GM11168 (cell line): ENCODE data around the gene SQSTM1.
"Not testable (repeated sequence)": the region's sequence is repeated elsewhere in the genome, so short reads cannot be mapped to it uniquely, and the experiment has no call there.

Experiments used
- in situ Hi-C: fragments of 300-500 bp; cut with MboI; formaldehyde crosslinking; loops from one replicate; pipeline ENCODE4 v1.12.0; 2022; ENCODE audit warnings: low sequenced_read_pairs; ENCODE audit not compliant: unreplicated experiment

SQSTM1 gene

DNA sequence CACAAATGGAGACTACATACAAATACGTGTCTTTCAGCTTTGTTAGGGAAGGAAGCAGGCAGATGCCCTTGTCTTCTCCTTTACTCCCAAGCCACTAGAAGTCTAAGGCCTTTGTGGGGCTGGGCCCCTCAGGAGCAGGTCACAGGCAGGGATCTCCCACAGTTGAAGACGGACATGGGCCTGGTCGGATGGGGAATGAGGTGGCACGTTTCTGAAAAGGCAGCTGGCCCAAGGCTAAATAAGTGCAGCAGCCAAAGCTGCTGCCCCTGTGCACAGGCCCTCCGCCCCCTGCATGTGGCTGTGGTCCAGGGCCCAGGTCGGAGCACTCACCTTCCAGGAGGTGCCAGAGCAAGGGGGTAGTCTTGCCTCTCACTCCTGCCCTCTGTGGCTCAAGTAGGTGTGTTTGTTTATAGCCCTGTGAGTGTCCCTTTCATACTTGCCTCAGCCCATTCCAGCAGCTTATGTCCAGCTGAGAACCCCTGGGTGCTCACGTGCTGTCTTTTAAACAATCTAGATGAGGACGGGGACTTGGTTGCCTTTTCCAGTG, 1.8 kb downstream of the SQSTM1 start:
- in situ Hi-C loops, result no loop called here

DNA sequence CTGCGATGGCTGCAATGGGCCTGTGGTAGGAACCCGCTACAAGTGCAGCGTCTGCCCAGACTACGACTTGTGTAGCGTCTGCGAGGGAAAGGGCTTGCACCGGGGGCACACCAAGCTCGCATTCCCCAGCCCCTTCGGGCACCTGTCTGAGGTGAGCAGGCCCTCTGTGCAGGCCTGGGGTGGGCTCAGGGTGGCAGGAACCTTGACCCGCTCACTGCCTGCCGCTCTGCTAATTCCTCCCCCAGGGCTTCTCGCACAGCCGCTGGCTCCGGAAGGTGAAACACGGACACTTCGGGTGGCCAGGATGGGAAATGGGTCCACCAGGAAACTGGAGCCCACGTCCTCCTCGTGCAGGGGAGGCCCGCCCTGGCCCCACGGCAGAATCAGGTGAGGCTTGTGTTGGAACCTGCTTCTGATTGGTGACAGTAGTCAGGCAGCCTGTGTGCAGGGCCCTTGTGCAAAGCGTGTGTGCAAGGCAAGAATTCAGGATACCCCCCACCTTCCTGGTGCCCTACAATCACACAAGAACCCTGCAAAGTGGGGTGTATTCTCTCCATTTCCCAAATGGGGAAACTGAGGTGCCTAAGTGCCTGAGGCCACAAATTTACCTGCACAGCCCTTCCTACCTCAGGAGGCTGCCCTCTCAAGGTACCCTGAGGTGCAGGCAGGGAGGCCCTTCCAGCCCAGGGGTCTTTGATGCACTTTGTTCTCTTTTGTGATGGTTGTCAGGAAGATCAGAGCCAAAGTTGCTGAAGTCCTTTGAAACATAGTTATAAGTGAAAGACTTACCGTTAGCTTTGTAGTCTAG, 3.4 kb downstream of the SQSTM1 start:
- in situ Hi-C loops, result no loop called here

DNA sequence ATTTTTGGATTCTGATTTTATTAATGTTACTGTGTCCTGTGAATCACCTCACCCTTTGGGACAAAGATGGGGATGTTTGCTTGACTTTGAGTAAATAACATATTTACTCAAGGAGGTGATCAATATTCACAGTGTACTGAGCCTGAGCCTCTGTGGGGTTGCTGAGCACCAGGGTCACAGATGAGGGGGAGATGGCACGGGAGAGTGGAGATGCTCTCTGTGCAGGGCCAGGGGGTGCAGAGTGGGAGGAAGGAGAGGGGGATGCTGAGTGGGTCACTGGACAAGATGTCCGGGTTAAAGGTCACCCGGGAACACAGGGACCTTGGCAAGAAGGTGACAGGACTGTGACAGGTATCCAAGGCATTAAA, 4.0 kb downstream of the SQSTM1 start:
- in situ Hi-C loops, result no loop called here

DNA sequence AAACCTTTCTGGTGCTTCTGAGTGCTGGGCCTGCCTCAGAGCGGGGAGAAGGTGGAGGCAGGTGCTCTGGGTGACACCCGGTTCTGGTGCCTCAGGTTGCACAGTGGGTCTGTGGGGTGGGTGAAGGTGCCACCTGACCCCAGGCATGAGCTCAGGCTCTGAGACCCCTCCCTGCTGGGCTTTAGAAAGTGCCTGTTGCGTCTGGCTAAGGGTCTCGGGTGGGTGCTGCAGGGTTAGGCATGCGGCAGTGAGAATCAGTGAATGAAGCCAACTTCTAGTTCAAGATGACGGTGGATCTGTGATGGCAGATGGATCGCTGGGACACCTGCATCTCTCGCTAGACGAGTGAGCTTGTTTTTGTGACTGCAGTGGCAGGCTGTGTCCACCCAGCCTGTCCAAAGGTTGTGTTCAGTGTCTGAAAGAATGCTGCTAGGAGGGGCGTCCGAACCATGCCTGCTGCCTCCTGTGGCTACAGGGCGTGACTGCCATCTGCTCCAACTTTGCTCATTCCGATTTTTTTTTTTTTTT, 5.0 kb downstream of the SQSTM1 start:
- in situ Hi-C loops, result no loop called here

GRCh38 chr5:179827680-179828079, 7.0 kb downstream of the SQSTM1 start:
- in situ Hi-C loops, result no loop called here

GRCh38 chr5:179828756-179829421, 8.2 kb downstream of the SQSTM1 start:
- in situ Hi-C loops, result no loop called here

GRCh38 chr5:179829732-179830435, 9.2 kb downstream of the SQSTM1 start:
- in situ Hi-C loops, result no loop called here

- in situ Hi-C loops, result no loop called here
These were observed 10.2 kb downstream of the SQSTM1 start for GRCh38 chr5:179830818-179831468.

DNA sequence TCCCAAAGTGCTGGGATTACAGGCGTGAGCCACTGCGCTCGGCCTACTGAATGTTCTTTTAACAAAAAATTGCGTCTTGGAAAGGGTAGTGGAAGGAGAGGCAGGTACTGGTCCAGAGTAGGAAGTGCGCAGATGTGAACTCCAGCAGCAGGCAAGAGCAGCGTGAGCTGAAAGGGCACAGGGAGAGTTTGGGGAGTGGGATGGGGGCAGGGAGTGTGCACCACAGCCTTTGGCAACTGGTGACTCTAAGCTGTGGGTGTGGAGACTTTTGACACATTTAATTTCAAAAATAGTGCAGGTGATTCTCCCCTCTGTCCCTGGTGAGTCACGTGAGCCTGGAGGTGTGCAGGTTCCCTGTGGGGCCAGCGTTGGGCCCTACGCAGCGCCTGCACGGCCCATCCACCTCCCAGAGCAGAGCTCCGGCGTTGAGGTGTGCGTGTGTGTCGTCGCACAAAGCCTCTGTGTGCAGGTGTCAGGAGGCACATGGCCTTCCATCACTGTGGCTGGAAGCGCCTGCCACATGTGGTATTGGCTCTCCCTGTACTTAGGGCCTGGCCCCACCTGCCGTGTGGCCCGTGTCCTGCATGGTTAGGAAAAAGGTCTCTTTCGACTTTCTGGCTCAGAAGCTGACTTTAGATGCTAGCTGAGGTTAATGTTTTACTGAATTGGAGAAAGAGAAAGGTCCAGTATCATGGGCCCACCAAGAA, 11.5 kb downstream of the SQSTM1 start:
- in situ Hi-C loops, result no loop called here

DNA sequence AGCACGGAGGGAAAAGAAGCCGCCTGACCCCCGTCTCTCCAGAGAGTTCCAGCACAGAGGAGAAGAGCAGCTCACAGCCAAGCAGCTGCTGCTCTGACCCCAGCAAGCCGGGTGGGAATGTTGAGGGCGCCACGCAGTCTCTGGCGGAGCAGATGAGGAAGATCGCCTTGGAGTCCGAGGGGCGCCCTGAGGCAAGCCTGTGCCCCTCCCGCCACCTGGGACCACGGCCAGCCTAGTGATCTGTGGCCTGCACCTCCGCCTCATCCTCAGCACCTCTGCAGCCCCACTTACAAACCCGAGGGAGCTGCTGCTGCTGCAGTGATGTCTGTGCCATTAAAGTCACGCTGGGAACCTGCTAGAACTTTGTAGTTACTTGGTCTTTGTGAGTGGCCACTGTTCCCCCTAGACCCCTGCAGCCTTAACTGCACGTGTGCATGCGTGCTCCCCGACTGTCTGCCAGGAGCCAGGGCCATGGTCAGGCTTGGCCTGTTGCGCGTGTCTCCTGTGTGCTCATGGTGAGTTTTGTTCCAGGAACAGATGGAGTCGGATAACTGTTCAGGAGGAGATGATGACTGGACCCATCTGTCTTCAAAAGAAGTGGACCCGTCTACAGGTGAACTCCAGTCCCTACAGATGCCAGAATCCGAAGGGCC, 12.5 kb downstream of the SQSTM1 start:
- in situ Hi-C loops, result no loop called here

DNA sequence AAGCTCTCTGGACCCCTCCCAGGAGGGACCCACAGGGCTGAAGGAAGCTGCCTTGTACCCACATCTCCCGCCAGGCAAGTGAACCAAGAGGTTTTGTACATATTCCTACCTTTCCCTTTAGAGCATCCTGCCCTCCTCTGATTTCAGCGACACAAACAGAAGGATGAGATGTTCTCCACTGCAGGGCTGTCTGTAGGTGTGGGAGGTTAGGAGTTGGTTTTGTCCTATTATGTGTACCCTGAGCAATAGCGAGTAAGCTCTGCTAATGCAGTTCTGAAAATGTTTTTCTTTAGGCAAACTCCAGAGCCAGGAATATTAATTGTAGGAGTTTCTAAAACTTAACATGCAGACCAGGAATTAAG, 13.0 kb downstream of the SQSTM1 start:
- in situ Hi-C loops, result no loop called here

GRCh38 chr5:179834120-179834519, 13.4 kb downstream of the SQSTM1 start:
- in situ Hi-C loops, result no loop called here

DNA sequence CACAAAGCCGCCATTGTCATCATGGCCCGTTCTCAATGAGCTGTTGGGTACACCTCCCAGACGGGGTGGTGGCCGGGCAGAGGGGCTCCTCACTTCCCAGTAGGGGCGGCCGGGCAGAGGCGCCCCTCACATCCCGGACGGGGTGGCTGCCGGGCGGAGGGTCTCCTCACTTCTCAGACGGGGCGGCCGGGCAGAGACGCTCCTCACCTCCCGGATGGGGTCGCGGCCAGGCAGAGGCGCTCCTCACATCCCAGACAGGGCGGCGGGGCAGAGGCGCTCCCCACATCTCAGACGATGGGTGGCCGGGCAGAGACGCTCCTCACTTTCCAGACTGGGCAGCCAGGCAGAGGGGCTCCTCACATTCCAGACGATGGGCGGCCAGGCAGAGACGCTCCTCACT, 14.2 kb downstream of the SQSTM1 start:
- in situ Hi-C loops, result not testable (repeated sequence)

- in situ Hi-C loops, result no loop called here
These were observed 15.7 kb downstream of the SQSTM1 start for GRCh38 chr5:179836225-179837019.

- in situ Hi-C loops, result no loop called here
These were observed 16.6 kb downstream of the SQSTM1 start for GRCh38 chr5:179837076-179838011.

DNA sequence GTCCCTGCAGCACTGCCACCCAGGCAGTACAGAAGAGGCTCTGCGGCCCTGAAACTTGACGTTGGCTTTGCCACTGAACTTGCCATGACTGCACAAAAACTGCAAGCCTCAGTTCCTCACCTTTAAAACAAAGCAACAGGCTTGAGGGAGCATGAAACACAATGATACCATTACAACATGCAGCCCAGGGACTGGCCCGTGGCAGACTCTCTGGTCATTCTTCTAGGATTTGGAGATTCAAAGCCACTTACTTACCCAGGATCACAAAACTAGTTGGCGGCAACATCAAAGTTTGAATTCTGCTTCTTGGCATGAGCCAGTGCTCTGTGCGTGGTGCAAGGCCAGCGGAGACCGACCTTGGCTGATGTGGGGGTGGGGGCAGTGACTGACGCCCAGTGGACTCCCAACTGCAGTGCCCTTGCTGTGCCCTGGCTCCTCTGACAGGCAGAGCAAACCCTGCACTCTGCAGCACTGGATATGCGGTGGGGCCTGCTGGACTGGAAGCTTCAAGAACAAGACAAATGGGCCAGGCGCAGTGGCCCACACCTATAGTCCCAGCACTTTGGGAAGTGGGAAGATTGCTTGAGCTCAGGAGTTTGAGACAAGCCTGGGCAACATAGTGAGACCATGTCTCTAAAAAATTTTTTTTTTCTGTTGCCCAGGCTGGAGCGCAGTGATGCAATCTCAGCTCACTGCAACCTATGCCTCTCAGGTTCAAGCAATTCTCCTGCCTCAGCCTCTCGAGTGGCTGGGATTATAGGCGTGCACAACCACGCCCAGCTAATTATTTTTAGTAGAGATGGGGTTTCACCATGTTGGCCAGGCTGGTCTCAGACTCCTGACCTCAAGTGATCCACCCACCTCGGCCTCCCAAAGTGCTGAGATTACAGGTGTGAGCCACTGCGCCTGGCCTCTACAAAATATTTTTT, 18.9 kb downstream of the SQSTM1 start:
- in situ Hi-C loops, result no loop called here
